ENCODE measurements around the gene RPS27A. TPM values are rescaled to one million over a fixed set of nuclear protein-coding genes. Genes with fewer than 3 reads are reported as not detected.
A peak's percentile ranks its signal among the peaks of the same experiment; 100 is the strongest.
"Not testable (repeated sequence)": the region's sequence is repeated elsewhere in the genome, so short reads cannot be mapped to it uniquely, and the experiment has no call there.

RPS27A gene
- total RNA-seq, 3 donors from 2014 or later, result 1,531 to 3,365 (median 3,229) TPM

DNA sequence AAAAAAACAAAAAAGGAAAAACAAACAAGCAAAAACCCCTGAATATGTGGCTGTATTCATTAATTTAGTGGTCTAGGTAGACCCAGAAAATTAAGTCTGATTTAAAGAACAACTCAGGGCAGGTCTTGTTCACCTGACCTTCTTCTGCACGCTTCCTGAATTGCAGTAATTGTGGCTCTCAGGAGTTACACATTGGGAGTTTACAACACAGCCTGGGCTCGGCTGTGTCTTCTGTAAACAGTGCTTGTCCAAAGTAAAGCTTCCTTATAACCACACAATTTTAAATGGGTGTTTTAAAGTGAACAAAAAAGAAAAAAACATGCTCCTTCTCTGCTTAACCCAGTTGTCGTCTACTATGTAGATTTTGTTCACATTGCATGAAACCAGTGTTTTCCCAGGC lies 44.8 kb downstream of the RPS27A start:
- no peak overlapping the region for H3K4me3 ChIP-seq
- H3K27ac ChIP-seq, result no peak overlapping the region
- H3K9me3 ChIP-seq, result no peaks in the 10 kb centered on the region
- TF ChIP-seq POLR2A (IDR thresholded peaks at IDR 0.05), result no peak
- TF ChIP-seq, protein P1, sequence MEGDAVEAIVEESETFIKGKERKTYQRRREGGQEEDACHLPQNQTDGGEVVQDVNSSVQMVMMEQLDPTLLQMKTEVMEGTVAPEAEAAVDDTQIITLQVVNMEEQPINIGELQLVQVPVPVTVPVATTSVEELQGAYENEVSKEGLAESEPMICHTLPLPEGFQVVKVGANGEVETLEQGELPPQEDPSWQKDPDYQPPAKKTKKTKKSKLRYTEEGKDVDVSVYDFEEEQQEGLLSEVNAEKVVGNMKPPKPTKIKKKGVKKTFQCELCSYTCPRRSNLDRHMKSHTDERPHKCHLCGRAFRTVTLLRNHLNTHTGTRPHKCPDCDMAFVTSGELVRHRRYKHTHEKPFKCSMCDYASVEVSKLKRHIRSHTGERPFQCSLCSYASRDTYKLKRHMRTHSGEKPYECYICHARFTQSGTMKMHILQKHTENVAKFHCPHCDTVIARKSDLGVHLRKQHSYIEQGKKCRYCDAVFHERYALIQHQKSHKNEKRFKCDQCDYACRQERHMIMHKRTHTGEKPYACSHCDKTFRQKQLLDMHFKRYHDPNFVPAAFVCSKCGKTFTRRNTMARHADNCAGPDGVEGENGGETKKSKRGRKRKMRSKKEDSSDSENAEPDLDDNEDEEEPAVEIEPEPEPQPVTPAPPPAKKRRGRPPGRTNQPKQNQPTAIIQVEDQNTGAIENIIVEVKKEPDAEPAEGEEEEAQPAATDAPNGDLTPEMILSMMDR (IDR thresholded peaks at IDR 0.05), result no peak
- no peak for TF ChIP-seq POLR2AphosphoS5 (IDR thresholded peaks at IDR 0.05)
- H3K27me3 ChIP-seq, result no peaks in the 10 kb centered on the region
- no peaks in the 10 kb centered on the region for H3K4me1 ChIP-seq
- intact Hi-C loops (cut with DNase I; ENCODE audit: low total_unique reads), result no loop called here
- no peak for DNase-seq (ENCODE audit: low spot score in 2 of 2)
- no peaks in the 10 kb centered on the region for H3K36me3 ChIP-seq

DNA sequence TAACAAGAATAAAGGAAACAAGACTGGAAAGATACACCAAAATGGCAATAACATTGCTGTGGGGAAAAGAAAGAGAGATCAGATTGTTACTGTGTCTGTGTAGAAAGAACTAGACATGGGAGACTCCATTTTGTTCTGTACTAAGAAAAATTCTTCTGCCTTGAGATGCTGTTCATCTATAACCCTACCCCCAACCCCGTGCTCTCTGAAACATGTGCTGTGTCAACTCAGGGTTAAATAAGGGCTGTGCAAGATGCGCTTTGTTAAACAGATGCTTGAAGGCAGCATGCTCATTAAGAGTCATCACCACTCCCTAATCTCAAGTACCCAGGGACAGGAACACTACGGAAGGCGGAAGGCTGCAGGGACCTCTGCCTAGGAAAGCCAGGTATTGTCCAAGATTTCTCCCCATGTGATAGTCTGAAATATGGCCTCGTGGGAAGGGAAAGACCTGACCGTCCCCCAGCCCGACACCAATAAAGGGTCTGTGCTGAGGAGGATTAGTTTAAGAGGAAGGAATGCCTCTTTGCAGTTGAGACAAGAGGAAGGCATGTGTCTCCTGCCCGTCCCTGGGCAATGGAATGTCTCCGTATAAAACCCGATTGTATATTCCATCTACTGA lies 46.8 kb downstream of the RPS27A start:
- H3K9me3 ChIP-seq; DNase-seq (ENCODE audit: low spot score in 2 of 2); intact Hi-C loops (cut with DNase I; ENCODE audit: low total_unique reads); H3K27ac ChIP-seq; H3K4me1 ChIP-seq; H3K36me3 ChIP-seq; H3K4me3 ChIP-seq; H3K27me3 ChIP-seq: not testable (repeated sequence)

DNA sequence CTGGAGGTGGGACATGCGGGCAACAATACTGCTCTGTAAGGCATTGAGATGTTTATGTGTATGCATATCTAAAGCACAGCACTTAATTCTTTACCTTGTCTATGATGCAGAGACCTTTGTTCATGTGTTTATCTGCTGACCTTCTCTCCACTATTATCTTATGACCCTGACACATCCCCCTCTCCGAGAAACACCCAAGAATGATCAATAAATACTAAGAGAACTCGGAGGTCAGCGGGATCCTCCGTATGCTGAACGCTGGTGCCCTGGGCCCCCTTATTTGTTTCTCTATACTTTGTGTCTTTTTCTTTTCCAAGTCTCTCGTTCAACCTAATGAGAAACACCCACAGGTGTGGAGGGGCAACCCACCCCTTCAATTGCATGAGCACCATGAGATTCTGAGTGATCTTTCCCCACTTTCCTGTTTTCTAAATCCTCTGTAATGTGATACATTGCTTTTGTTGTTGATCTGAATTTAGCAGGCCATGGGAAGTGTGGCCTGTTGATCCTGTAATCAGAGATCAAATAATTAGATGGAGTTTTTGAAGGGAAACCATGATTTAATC lies 47.5 kb downstream of the RPS27A start:
- H3K36me3 ChIP-seq; H3K9me3 ChIP-seq; H3K4me3 ChIP-seq; H3K27ac ChIP-seq; intact Hi-C loops (cut with DNase I; ENCODE audit: low total_unique reads); H3K4me1 ChIP-seq; H3K27me3 ChIP-seq; DNase-seq (ENCODE audit: low spot score in 2 of 2): not testable (repeated sequence)

DNA sequence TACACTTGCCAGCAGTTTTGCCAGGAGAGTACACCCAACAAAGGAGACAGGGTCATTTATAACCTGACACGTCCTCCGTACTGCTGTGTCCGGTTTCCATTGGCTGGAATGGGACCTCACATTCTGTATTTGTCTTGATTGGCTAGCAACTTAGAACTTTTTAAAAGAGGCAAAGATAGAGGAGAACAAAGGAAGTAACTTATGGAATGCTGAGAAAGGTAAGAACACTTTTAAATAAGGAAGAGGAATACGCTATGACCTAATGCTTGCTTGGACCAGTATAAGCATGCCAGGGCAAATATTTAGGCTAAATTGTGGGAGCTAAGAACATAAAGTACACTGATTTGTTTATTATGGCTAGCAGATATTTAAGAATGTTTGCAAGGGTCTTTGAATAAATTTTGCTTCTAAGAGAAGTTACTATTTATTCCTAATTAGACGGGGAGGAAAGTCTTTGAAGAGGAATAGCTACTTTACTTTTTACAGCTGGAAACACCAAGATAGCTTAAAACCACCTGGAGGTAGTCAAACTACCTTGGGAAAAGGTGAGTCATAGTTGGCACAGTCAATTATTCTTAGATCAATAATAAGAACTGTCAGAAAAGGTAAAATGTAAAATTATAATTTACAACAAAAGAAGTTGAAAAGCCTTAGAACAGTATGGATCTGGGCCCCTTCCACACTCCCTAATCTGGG lies 48.5 kb downstream of the RPS27A start:
- H3K27ac ChIP-seq; H3K9me3 ChIP-seq; H3K36me3 ChIP-seq; intact Hi-C loops (cut with DNase I; ENCODE audit: low total_unique reads); H3K4me1 ChIP-seq; H3K4me3 ChIP-seq; H3K27me3 ChIP-seq; DNase-seq (ENCODE audit: low spot score in 2 of 2): not testable (repeated sequence)

DNA sequence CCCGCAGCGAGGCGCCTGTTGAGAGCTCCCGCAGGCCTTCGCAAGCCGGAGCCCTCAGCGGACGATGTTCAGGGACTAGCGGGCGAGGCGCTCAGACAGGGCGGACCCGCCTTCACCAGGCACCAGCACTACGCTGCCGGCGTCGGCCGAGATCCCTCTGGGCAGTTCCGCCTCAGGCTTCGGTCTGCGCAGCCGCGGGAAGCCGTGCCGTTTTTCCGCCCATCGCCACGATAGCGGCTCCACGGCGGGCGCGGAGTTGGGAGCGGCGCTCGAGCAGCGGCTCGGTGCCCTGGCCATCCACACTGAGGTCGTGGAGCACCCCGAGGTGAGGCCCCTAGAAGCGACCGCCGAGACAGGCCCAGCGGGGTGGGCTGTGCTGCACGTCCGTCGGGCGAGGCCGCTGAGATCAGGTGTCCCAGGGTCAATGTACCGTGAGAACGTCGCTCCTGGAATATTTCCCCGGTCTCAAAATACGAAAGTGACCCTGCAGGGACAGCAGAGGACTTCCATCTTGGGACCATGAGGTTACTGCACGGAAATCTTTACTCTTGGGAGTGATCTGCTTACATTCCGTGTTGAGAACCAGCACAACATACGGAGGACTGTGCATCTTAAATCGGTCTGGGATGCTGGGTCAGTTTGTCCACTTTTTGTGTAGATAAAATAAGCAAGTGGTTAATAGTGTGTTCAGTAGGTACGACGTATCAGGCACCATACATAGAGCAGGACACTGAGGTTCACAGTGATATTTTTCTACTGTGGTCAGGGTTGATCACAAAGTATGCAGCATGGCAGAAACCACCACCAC lies 49.8 kb downstream of the RPS27A start:
- peak overlapping the region; percentile 70 to 79 (median 75) for H3K4me3 ChIP-seq
- no peaks in the 10 kb centered on the region for H3K4me1 ChIP-seq
- H3K36me3 ChIP-seq, result no peaks in the 10 kb centered on the region
- H3K27ac ChIP-seq, result peak overlapping the region; percentile 69 to 90
- H3K27me3 ChIP-seq, result no peaks in the 10 kb centered on the region
- TF ChIP-seq POLR2A (IDR thresholded peaks at IDR 0.05) (no peak), POLR2AphosphoS5 (IDR thresholded peaks at IDR 0.05) (peak; percentile 51 to 71 (median 53))
- TF ChIP-seq, protein P1 (IDR thresholded peaks at IDR 0.05), result no peak
- DNase-seq (ENCODE audit: low spot score in 2 of 2), result peak; percentile 43 to 67
- H3K9me3 ChIP-seq, result no peaks in the 10 kb centered on the region
- intact Hi-C loops (cut with DNase I; ENCODE audit: low total_unique reads), result no loop called here

DNA sequence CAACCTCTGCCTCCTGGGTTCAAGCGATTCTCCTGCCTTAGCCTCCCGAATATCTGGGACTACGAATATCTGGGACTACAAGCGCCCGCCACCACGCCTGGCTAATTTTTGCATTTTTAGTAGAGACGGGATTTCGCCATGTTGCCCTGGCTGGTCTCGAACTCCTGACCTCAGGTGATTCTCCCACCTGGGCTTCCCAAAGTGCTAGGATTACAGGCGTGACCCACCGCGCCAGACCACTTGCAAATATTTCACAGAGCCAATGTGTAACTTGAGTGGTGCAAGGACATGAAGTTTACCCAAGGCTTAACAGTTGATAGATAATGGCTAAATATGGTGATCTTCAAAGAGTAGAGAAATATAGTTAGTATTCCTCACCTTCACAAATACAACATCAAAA lies 50.6 kb downstream of the RPS27A start:
- no peaks in the 10 kb centered on the region for H3K9me3 ChIP-seq
- H3K27ac ChIP-seq, result no peak overlapping the region
- no peak for TF ChIP-seq POLR2A (IDR thresholded peaks at IDR 0.05)
- TF ChIP-seq POLR2AphosphoS5 (IDR thresholded peaks at IDR 0.05), result no peak
- TF ChIP-seq, protein P1 (IDR thresholded peaks at IDR 0.05), result no peak
- DNase-seq (ENCODE audit: low spot score in 2 of 2), result no peak
- no peaks in the 10 kb centered on the region for H3K4me1 ChIP-seq
- intact Hi-C loops (cut with DNase I; ENCODE audit: low total_unique reads), result no loop called here
- peak overlapping the region in 2 of 3 donors; percentile 70 to 75 for H3K4me3 ChIP-seq
- no peaks in the 10 kb centered on the region for H3K36me3 ChIP-seq
- H3K27me3 ChIP-seq, result no peaks in the 10 kb centered on the region

Other genes starting within 250 kb of the RPS27A start
- 100 to 1,000 TPM; 188 to 419 (median 201) TPM for gene RTN4, start 182.2 kb upstream of the RPS27A start, total RNA-seq
- gene CLHC1, start 395 bp upstream of the RPS27A start, total RNA-seq, result 10 to 100 TPM in 2 of 3 donors, 1 to 10 TPM in 1; 3.5 to 20.8 (median 17.7) TPM
- 10 to 100 TPM; 23.2 to 25.3 (median 23.6) TPM for gene MTIF2, start 36.5 kb downstream of the RPS27A start, total RNA-seq
- 10 to 100 TPM; 36.1 to 74.6 (median 50.1) TPM for gene CCDC88A, start 187.2 kb downstream of the RPS27A start, total RNA-seq